A549 (cell line): Measurements from ENCODE around the gene ZBP1. TPM values are rescaled to one million over a fixed set of nuclear protein-coding genes. Genes with fewer than 3 reads are reported as not detected.
A peak's percentile ranks its signal among the peaks of the same experiment; 100 is the strongest.

Experiments
- ATAC-seq, 2 experiments: fragments of 200-7000 bp in 1 of 2; fragments of >200 bp in 1 of 2; cut with Nextera tagmentation in 1 of 2; cut with Tn5 transposase in 1 of 2; 3 replicates each; pipeline versions ENCODE4 v1.8.0 to v1.9.1; 2018 to 2020; ENCODE audit warnings: mild to moderate bottlenecking in 1 of 2, moderate library complexity in 1 of 2
- CTCF ChIA-PET: fragments of 300-600 bp; sonication (Branson Sonifier 250); formaldehyde crosslinking; extraction: SDS; loops from one replicate; lab custom pipeline; 2021; ENCODE audit warnings: antibody characterized with exemption, inconsistent platforms; lab: Yijun Ruan, JAX
- POLR2A ChIA-PET: fragments of 350-600 bp; formaldehyde crosslinking; extraction: SDS; loops from one replicate; lab custom pipeline; 2021; ENCODE audit warnings: antibody characterized with exemption, inconsistent platforms; lab: Yijun Ruan, JAX
- DNase-seq, 2 experiments: peaks; one replicate each; pipeline versions ENCODE4 v3.0.0 to v3.0.0-alpha.2; 2011 to 2016; ENCODE audit warnings: low read depth in 1 of 2, low spot score in 1 of 2
- FAIRE-seq: peaks from 2 replicates; lab custom pipeline; 2011; peaks lifted over from hg19 to GRCh38; lab: Jason Lieb, UNC
- H3K27ac ChIP-seq, 2 experiments: fragments of >200 bp; sonication (Bioruptor Twin); formaldehyde crosslinking; 3 replicates each; pipeline ENCODE4 v1.5.1; 2016 to 2017
- H3K4me1 ChIP-seq: fragments of >200 bp; sonication (Bioruptor Twin); formaldehyde crosslinking; 3 replicates; pipeline ENCODE4 v1.6.1; 2016
- H3K4me2 ChIP-seq: fragments of >200 bp; sonication (Bioruptor Twin); formaldehyde crosslinking; 3 replicates; pipeline ENCODE4 v1.6.1; 2016
- H3K4me3 ChIP-seq: fragments of >200 bp; sonication (Bioruptor Twin); formaldehyde crosslinking; 3 replicates; pipeline ENCODE4 v1.5.1; 2016
- H3K9me3 ChIP-seq: fragments of >200 bp; sonication (Bioruptor Twin); formaldehyde crosslinking; 3 replicates; pipeline ENCODE4 v1.6.1; 2016
- BHLHE40 ChIP-seq: IDR thresholded peaks from 2 replicates; pipeline ENCODE4 v1.6.1; 2012; ENCODE audit warnings: low read depth, low read length, inconsistent platforms
- HOXA7 ChIP-seq: fragments of 250-450 bp; sonication (Bioruptor Pico); IDR thresholded peaks from 2 replicates; pipeline ENCODE4 v1.5.0; 2020; ENCODE audit warnings: mild to moderate bottlenecking, moderate library complexity
- HOXB13 ChIP-seq: fragments of 250-450 bp; sonication (Bioruptor Pico); IDR thresholded peaks from 2 replicates; pipeline ENCODE4 v1.5.0; 2020; ENCODE audit warnings: low read depth, mild to moderate bottlenecking, moderate library complexity
- JUN ChIP-seq, 2 experiments: fragments of >200 bp; sonication (Bioruptor Twin); formaldehyde crosslinking; IDR thresholded peaks; 2 replicates in 1 of 2; 3 replicates in 1 of 2; pipeline ENCODE4 v1.6.1; 2016 to 2017
- MAFK ChIP-seq: fragments of 450-650 bp; IDR thresholded peaks from 2 replicates; pipeline ENCODE4 v1.6.1; 2014; ENCODE audit not compliant: partially characterized antibody
- POLR2A ChIP-seq: IDR thresholded peaks from 2 replicates; pipeline ENCODE4 v1.6.1; 2012; ENCODE audit warnings: mild to moderate bottlenecking, low read length
- RAD21 ChIP-seq, 2 experiments: fragments of >200 bp in 1 of 2; sonication (Bioruptor Twin) in 1 of 2; formaldehyde crosslinking in 1 of 2; IDR thresholded peaks in 1 of 2; conservative IDR thresholded peaks in 1 of 2; 2 replicates in 1 of 2; 3 replicates in 1 of 2; pipeline ENCODE4 v1.6.1; 2012 to 2018; ENCODE audit warnings: inconsistent platforms in 1 of 2
- RFX5 ChIP-seq: fragments of 450-650 bp; IDR thresholded peaks from 2 replicates; pipeline ENCODE4 v1.7.1; 2014; ENCODE audit warnings: antibody characterized with exemption, mild to moderate bottlenecking, moderate library complexity
- RNF2 ChIP-seq: fragments of 200-600 bp; sonication (generic); IDR thresholded peaks from 2 replicates; pipeline ENCODE4 v1.6.1; 2016; ENCODE audit warnings: low read depth, mild to moderate bottlenecking, antibody characterized with exemption, moderate library complexity, borderline replicate concordance
- SMC3 ChIP-seq: fragments of >200 bp; sonication (Bioruptor Twin); formaldehyde crosslinking; IDR thresholded peaks from 3 replicates; pipeline ENCODE4 v1.6.1; 2018; ENCODE audit warnings: inconsistent platforms
- SREBF2 ChIP-seq: fragments of 450-650 bp; IDR thresholded peaks from 2 replicates; pipeline ENCODE4 v1.6.1; 2014; ENCODE audit warnings: mild to moderate bottlenecking, moderate library complexity
- TFCP2L1 ChIP-seq: fragments of 250-450 bp; sonication (Bioruptor Pico); IDR thresholded peaks from 2 replicates; pipeline ENCODE4 v1.5.0; 2021; ENCODE audit warnings: mild to moderate bottlenecking
- ZFP36 ChIP-seq: fragments of 450-650 bp; IDR thresholded peaks from 2 replicates; pipeline ENCODE4 v1.6.1; 2014; ENCODE audit warnings: borderline replicate concordance; ENCODE audit not compliant: partially characterized antibody
- ZNF302 ChIP-seq: fragments of 250-450 bp; sonication (Bioruptor Pico); IDR thresholded peaks from 2 replicates; pipeline ENCODE4 v1.9.0; 2021; ENCODE audit warnings: inconsistent platforms, mild to moderate bottlenecking, moderate library complexity
- WGBS: methylation state at CpG from one replicate; pipeline ENCODE4 v1.1.6; 2017; ENCODE audit errors: missing lambda C conversion rate; 5-methylcytosine and 5-hydroxymethylcytosine counted together
- polyA minus RNA-seq: library from RNA; depleted of rRNA, polyadenylated mRNA; stranded (reverse); fragments of >200 nt; gene quantifications from 2 replicates; pipeline ENCODE4 v1.2.3, GENCODE V29; 2011; rRNA and poly(A)+ RNA removed
- polyA plus RNA-seq, 4 experiments: library from polyadenylated mRNA; depleted of rRNA in 3 of 4; stranded (reverse); fragments of >200 nt; fragmentation: RNase III in 1 of 4; extraction: RNeasy Plus Mini Kit Qiagen cat#74134 plus additional on column Dnase treatment in 1 of 4; gene quantifications; 2 replicates in 3 of 4; 3 replicates in 1 of 4; pipeline ENCODE4 v1.2.3, GENCODE V29; 2011 to 2017
- TF ChIP-seq, protein P1 (sequence below): IDR thresholded peaks from 2 replicates; pipeline ENCODE4 v1.6.1; 2012
- TF ChIP-seq, protein P2 (sequence below): fragments of >200 bp; sonication (Bioruptor Twin); formaldehyde crosslinking; IDR thresholded peaks from 3 replicates; pipeline ENCODE4 v1.6.1; 2016
- TF ChIP-seq, protein P3 (sequence below): IDR thresholded peaks from 2 replicates; pipeline ENCODE4 v1.6.1; 2012; ENCODE audit warnings: low read depth, borderline replicate concordance
- TF ChIP-seq, protein P4 (sequence below): fragments of >200 bp; sonication (Bioruptor Twin); formaldehyde crosslinking; IDR thresholded peaks from 2 replicates; pipeline ENCODE4 v1.6.1; 2016
- TF ChIP-seq, protein P5 (sequence below): fragments of 200-600 bp; sonication (generic); IDR thresholded peaks from 2 replicates; pipeline ENCODE4 v1.6.1; 2016; ENCODE audit warnings: antibody characterized with exemption, mild to moderate bottlenecking, moderate library complexity
- TF ChIP-seq, protein P6 (sequence below): fragments of 250-450 bp; sonication (Bioruptor Pico); IDR thresholded peaks from 2 replicates; pipeline ENCODE4 v1.5.0; 2020; ENCODE audit warnings: low read depth, mild to moderate bottlenecking, moderate library complexity

Gene ZBP1, protein sequence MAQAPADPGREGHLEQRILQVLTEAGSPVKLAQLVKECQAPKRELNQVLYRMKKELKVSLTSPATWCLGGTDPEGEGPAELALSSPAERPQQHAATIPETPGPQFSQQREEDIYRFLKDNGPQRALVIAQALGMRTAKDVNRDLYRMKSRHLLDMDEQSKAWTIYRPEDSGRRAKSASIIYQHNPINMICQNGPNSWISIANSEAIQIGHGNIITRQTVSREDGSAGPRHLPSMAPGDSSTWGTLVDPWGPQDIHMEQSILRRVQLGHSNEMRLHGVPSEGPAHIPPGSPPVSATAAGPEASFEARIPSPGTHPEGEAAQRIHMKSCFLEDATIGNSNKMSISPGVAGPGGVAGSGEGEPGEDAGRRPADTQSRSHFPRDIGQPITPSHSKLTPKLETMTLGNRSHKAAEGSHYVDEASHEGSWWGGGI
- not detected in 2 replicates for polyA plus RNA-seq (2011; rRNA removed)
- polyA plus RNA-seq (2012; cell fraction: cytosol; rRNA removed): not detected in 2 replicates
- polyA plus RNA-seq (2012; cell fraction: nucleus; rRNA removed): 0.02 and 0.05 TPM in 2 replicates
- polyA plus RNA-seq (2017; fragmentation: RNase III; extraction: RNeasy Plus Mini Kit Qiagen cat#74134 plus additional on column Dnase treatment): 0.05 to 0.07 TPM (median 0.05 TPM) in 3 replicates
- polyA minus RNA-seq: not detected in 2 replicates

DNA sequence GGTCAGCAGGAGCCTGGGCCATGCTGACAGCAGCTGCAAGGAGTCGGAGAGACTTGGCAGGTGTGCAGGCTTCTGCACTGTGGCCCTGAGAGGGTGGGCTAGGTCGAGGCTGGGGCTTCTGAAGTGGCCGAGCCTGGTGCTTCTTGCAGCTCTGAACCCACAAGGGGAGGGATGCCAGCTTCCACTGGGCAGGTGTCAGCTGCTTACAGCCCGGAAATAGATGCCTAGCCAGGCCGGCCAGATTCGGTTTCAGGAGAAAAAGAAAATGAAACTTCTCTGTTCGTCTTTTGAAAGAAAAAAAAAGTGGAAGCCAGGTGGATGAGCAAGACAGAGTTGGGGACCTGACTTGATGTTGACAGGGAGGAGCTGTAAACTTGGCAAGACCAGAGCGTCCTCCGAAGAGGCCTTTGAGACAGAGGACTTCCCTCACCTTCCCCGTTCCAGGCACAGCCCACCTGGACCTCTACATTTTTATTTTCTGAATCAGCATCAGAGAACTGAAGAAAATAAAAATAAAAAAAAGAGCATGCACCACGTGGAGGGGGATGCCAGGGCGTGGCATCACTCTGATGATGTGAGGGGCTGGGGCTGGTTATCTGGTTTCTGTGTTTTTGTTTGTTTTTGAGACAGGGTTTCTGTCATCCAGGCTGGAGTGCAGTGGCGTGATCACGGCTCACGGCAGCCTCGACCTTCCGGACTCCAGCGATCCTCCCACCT is at the start of gene ZBP1:
ZBP1 (minus strand) TSS at position 153 of the 717 bp plus-strand sequence; CDS start at position 22, 131 bp downstream.
- DNase-seq: no peak
- ATAC-seq: no peak
- peaks cover 5% of the 10 kb centered on the region; the same call in 2 of the 3 replicates for H3K9me3 ChIP-seq
- H3K4me3 ChIP-seq: no peak within 1 kb of the TSS
- H3K4me2 ChIP-seq: no peak within 1 kb of the TSS
- peaks cover 28% of the 10 kb centered on the region for H3K4me1 ChIP-seq
- ChIA-PET POLR2A (no interaction called here), CTCF (interaction anchor here (0.7 to 8.7 kb wide), 9 partner anchors 11 to 1835 kb away, joined by 3 to 109 read pairs (median 6); no protein-coding TSS in a partner anchor)
- peak within 1 kb of the TSS in 1 of 2 experiments; percentile 55; a peak in 2 of 6 replicates for H3K27ac ChIP-seq
- no peak for FAIRE-seq
- 72% methylated on average over 18 of the region's 18 CpGs for WGBS
- TF ChIP-seq, protein P1, sequence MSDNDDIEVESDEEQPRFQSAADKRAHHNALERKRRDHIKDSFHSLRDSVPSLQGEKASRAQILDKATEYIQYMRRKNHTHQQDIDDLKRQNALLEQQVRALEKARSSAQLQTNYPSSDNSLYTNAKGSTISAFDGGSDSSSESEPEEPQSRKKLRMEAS: no peak
- TF ChIP-seq ZFP36 (no peak), HOXB13 (CRISPR knock-in tag) (no peak), SMC3 (no peak), JUN (IDR thresholded peaks at IDR 0.05) (no peak), RNF2 (no peak), RAD21 (conservative IDR thresholded peaks at IDR 0.05 in 1 of 2, IDR thresholded peaks at IDR 0.05 in 1 of 2) (no peak), HOXA7 (no peak), BHLHE40 (no peak)
- TF ChIP-seq, protein P2, sequence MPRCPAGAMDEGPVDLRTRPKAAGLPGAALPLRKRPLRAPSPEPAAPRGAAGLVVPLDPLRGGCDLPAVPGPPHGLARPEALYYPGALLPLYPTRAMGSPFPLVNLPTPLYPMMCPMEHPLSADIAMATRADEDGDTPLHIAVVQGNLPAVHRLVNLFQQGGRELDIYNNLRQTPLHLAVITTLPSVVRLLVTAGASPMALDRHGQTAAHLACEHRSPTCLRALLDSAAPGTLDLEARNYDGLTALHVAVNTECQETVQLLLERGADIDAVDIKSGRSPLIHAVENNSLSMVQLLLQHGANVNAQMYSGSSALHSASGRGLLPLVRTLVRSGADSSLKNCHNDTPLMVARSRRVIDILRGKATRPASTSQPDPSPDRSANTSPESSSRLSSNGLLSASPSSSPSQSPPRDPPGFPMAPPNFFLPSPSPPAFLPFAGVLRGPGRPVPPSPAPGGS: no peak

DNA sequence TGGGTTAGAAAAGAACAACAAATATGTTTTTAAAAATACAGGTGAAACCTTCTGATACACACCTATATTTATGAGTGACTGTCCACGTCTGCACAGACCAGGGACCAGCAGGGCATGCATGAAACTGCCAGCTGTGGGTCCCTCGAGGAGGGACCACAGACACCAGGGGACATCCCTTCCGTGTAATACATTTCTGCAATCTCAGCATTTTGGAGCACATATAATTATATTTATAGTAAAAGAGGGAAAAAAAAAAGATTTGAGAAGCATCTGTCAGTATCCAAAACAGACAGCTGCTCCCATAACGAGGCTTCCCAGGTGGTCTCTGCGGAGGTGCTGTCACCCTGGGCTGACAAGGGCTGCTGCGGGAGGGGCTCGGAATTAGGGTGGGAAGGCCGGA is 49.4 kb upstream of the ZBP1 start:
- H3K4me3 ChIP-seq: no peak overlapping the region
- H3K4me1 ChIP-seq: peaks cover 83% of the 10 kb centered on the region
- no peaks in the 10 kb centered on the region for H3K9me3 ChIP-seq
- 86% methylated on average over 8 of the region's 8 CpGs for WGBS
- H3K4me2 ChIP-seq: no peak overlapping the region
- H3K27ac ChIP-seq: no peak overlapping the region
- POLR2A ChIA-PET: no interaction called here
- TF ChIP-seq POLR2A (no peak), MAFK (peak; percentile 87)
- ATAC-seq: no peak
- CTCF ChIA-PET: interaction anchor here (0.8 to 2.1 kb wide), 4 partner anchors 15 to 510 kb away, joined by 3 to 5 read pairs (median 3); no protein-coding TSS in a partner anchor
- no peak for FAIRE-seq
- no peak for DNase-seq

DNA sequence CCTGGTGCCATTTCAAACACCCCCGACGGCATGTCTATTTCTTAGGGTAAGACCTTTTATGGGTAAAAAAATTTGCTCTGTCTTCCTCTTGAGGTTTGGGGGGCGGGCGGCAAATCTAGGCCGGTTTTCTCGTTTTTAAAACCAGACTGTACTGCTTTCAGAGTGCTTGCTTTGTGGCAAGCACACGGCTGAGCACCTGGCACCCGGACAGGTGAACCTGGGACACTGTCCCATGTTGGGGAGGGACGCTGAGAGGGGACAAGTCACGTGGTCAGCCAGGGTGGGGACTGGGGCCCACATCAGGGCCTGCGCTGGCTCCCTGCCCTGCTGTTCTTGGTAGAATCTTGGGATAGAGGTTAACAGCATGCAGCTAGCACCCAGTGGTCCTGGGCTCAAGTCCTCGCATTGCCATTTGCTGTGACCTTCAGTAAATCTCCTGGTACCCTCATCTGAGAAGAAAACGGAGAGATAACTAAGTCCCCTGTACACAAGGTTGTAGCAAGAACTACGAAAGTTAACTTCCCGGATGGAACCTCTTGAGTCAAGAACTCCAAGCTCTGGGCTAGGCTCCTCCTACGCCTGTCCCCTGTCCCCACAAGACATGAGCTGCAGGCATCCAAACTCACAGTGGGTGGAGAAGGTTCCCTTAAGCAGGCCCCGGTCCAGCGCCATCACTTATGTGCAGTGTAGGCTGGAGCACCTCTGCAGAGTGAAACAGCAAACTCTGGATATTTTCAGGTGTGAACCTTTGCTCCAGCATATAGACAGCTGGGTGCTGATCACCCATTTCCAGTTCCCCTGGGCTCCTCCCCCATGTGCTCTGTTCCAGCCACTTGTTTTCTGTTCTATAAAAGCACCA is 47.9 kb upstream of the ZBP1 start:
- TF ChIP-seq SREBF2: no peak
- no peak for TF ChIP-seq ZNF302
- no peak for TF ChIP-seq RFX5
- TF ChIP-seq TFCP2L1: no peak
- no peak for TF ChIP-seq JUN (IDR thresholded peaks at IDR 0.05)
- TF ChIP-seq, protein P3, sequence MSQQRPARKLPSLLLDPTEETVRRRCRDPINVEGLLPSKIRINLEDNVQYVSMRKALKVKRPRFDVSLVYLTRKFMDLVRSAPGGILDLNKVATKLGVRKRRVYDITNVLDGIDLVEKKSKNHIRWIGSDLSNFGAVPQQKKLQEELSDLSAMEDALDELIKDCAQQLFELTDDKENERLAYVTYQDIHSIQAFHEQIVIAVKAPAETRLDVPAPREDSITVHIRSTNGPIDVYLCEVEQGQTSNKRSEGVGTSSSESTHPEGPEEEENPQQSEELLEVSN: no peak
- no peak for TF ChIP-seq ZFP36
- TF ChIP-seq, protein P4, sequence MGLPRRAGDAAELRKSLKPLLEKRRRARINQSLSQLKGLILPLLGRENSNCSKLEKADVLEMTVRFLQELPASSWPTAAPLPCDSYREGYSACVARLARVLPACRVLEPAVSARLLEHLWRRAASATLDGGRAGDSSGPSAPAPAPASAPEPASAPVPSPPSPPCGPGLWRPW: no peak
- TF ChIP-seq, protein P5, sequence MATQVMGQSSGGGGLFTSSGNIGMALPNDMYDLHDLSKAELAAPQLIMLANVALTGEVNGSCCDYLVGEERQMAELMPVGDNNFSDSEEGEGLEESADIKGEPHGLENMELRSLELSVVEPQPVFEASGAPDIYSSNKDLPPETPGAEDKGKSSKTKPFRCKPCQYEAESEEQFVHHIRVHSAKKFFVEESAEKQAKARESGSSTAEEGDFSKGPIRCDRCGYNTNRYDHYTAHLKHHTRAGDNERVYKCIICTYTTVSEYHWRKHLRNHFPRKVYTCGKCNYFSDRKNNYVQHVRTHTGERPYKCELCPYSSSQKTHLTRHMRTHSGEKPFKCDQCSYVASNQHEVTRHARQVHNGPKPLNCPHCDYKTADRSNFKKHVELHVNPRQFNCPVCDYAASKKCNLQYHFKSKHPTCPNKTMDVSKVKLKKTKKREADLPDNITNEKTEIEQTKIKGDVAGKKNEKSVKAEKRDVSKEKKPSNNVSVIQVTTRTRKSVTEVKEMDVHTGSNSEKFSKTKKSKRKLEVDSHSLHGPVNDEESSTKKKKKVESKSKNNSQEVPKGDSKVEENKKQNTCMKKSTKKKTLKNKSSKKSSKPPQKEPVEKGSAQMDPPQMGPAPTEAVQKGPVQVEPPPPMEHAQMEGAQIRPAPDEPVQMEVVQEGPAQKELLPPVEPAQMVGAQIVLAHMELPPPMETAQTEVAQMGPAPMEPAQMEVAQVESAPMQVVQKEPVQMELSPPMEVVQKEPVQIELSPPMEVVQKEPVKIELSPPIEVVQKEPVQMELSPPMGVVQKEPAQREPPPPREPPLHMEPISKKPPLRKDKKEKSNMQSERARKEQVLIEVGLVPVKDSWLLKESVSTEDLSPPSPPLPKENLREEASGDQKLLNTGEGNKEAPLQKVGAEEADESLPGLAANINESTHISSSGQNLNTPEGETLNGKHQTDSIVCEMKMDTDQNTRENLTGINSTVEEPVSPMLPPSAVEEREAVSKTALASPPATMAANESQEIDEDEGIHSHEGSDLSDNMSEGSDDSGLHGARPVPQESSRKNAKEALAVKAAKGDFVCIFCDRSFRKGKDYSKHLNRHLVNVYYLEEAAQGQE: no peak
- TF ChIP-seq BHLHE40: no peak
- TF ChIP-seq, protein P6, sequence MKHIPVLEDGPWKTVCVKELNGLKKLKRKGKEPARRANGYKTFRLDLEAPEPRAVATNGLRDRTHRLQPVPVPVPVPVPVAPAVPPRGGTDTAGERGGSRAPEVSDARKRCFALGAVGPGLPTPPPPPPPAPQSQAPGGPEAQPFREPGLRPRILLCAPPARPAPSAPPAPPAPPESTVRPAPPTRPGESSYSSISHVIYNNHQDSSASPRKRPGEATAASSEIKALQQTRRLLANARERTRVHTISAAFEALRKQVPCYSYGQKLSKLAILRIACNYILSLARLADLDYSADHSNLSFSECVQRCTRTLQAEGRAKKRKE (CRISPR knock-in tag): no peak
- TF ChIP-seq, all 56 proteins: peak for 0
- CTCF ChIA-PET: interaction anchor here (1.1 to 2.1 kb wide), 4 partner anchors 13 to 419 kb away, joined by 3 to 5 read pairs (median 4); no protein-coding TSS in a partner anchor
- no peak overlapping the region for H3K4me3 ChIP-seq
- ATAC-seq (no peak), DNase-seq (no peak), FAIRE-seq (no peak)
- H3K4me2 ChIP-seq: no peak overlapping the region
- H3K9me3 ChIP-seq: no peaks in the 10 kb centered on the region
- H3K4me1 ChIP-seq: peaks cover 79% of the 10 kb centered on the region
- peak overlapping the region in 1 of 2 experiments; percentile 24; a peak in 1 of 6 replicates for H3K27ac ChIP-seq
- WGBS: 91% methylated on average over 18 of the region's 18 CpGs
- POLR2A ChIA-PET: no interaction called here
